ENCODE results near the gene CFAP298. TPM values are rescaled to one million over a fixed set of nuclear protein-coding genes. Genes with fewer than 3 reads are reported as not detected.
A peak's percentile ranks its signal among the peaks of the same experiment; 100 is the strongest.
"Not testable (repeated sequence)": the region's sequence is repeated elsewhere in the genome, so short reads cannot be mapped to it uniquely, and the experiment has no call there.

CFAP298 gene
- 10 to 100 TPM in 3 of 4 donors, 1 to 10 TPM in 1; 9.7 to 45.3 (median 27.4) TPM for total RNA-seq

DNA sequence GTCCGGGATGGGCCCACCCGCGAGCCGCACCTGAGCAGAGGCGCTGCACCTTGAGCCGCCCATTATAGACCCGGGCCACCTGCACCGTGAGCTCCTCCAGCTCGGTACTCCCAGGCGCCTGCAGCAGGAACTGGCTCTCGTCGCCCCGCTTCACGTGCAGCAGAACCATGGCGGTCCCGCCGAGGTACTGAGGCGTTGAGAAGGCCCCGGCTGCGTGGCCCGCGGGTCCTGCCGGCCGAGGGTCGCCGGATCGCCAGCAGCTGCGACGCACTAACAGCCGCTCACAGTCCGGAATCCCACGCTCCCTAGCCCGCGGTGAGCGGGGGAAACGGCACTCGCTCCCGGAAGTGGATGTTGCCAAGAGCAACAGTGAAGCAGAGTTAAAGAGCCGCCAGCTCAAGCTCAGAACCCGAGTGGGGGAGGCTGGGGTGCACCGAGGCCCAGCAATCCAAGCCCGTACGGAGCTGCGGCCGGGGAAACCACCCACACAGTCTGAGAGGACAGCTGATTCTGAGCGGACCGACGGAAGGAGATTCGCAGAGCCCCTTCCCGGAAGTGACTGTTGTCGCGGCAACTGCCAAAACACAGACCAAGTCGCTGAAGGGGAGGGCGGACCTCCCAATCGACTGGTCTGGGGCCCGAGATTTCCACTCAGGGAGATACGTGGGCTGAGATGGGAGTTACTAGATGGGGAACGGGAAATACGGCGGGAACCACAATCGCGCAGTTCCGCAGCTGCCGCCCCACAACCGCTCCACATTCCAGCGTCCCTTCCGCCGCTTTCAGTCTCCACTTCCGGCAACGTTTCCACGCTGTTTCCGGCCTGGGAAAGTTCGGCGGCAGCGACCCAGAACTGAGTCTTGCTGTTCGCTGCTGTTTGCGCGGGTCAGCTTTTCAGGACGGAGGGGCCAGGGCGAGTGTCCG, at the start of gene CFAP298:
Gene CFAP298, minus strand, starts transcription at position 303 of the 924 bp plus-strand sequence. Its CDS starts 134 bp downstream, at position 169.
- H3K36me3 ChIP-seq = no peaks in the 10 kb centered on the region
- TF ChIP-seq POLR2A (IDR thresholded peaks at IDR 0.05) (no peak), CTCF (IDR thresholded peaks at IDR 0.05) (peak in 1 of 4 experiments; percentile 10)
- H3K27me3 ChIP-seq = no peaks in the 10 kb centered on the region
- no peaks in the 10 kb centered on the region for H3K9me3 ChIP-seq
- DNase-seq = peak; percentile 84 to 85
- H3K4me1 ChIP-seq = peaks cover 0 to 5% of the 10 kb centered on the region in 2 donors
- intact Hi-C loops (cut with DNase I; ENCODE audit: low total_unique reads) = no loop called here
- peak within 1 kb of the TSS; percentile 81 to 95 for H3K4me3 ChIP-seq
- H3K27ac ChIP-seq = peak within 1 kb of the TSS; percentile 91

GRCh38 chr21:32661026-32661782, 49.0 kb upstream of the CFAP298 start:
- intact Hi-C loops (cut with DNase I; ENCODE audit: low total_unique reads); H3K4me3 ChIP-seq; H3K36me3 ChIP-seq; H3K27ac ChIP-seq; H3K4me1 ChIP-seq; H3K27me3 ChIP-seq; DNase-seq: not testable (repeated sequence)
- peaks cover 0 to 10% of the 10 kb centered on the region in 2 donors for H3K9me3 ChIP-seq

- no peaks in the 10 kb centered on the region for H3K27me3 ChIP-seq
- DNase-seq = no peak
- TF ChIP-seq CTCF (IDR thresholded peaks at IDR 0.05) (no peak), POLR2A (IDR thresholded peaks at IDR 0.05) (no peak)
- H3K4me3 ChIP-seq = no peak overlapping the region
- H3K36me3 ChIP-seq = no peaks in the 10 kb centered on the region
- no peaks in the 10 kb centered on the region for H3K4me1 ChIP-seq
- no peak overlapping the region for H3K27ac ChIP-seq
- intact Hi-C loops (cut with DNase I; ENCODE audit: low total_unique reads) = no loop called here
- no peaks in the 10 kb centered on the region for H3K9me3 ChIP-seq
These were observed 46.3 kb upstream of the CFAP298 start for GRCh38 chr21:32658524-32658923.

DNA sequence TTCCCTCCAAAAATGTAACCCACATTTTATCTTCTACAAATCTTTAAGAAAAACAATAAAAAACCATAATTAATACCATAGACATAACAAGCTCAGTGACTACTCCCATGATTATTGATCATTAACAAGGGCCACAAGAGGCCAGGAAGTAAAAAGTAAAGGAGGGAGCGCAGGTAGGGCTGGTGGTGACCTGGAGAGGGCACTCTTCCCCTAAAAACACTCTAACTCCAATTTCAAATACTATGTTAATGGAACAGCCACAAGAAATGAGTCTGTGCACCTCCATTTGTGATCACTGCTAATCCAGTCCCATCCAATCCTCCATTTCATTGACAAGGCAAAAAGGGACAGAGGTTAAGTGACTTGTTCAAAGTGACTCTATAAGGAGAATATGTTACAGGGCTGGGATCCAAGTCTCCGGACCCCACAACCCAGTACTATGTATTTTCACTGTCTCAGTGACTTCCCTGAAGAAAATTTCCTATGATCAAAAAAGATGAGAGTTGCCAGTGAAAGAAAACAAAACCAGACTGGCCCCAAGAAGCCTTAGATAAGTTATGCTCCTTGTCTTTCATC, 41.2 kb upstream of the CFAP298 start:
- Histone ChIP-seq H3K27me3 (no peaks in the 10 kb centered on the region), H3K4me1 (no peaks in the 10 kb centered on the region), H3K36me3 (no peaks in the 10 kb centered on the region), H3K27ac (no peak overlapping the region), H3K9me3 (no peaks in the 10 kb centered on the region), H3K4me3 (no peak overlapping the region)
- intact Hi-C loops (cut with DNase I; ENCODE audit: low total_unique reads) = no loop called here
- no peak for DNase-seq
- TF ChIP-seq CTCF (IDR thresholded peaks at IDR 0.05) (peak in 2 of 4 experiments; percentile 14 to 25), POLR2A (IDR thresholded peaks at IDR 0.05) (no peak)

DNA sequence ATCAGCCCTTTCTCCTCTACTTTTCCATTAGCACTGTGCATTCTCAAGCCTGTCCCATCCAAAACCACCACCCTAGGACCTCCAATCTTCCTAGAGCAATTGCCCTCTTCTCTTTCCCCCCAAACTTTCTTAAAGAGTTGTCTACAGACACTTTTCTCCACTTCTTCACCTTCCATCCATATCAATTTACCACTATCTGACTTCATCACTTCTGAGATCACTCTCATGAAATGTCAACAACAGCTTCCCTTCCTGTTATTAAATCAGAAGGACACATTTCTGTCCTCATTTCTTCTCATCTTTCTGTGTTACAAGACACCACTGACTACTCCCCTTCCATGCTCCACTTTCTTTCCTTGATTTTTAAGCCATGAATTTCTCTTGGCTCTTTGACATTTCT, 36.0 kb upstream of the CFAP298 start:
- no peak for TF ChIP-seq CTCF (IDR thresholded peaks at IDR 0.05)
- no peak for TF ChIP-seq POLR2A (IDR thresholded peaks at IDR 0.05)
- Histone ChIP-seq H3K27ac (no peak overlapping the region), H3K4me3 (no peak overlapping the region), H3K9me3 (no peaks in the 10 kb centered on the region), H3K4me1 (no peaks in the 10 kb centered on the region), H3K36me3 (no peaks in the 10 kb centered on the region), H3K27me3 (no peaks in the 10 kb centered on the region)
- intact Hi-C loops (cut with DNase I; ENCODE audit: low total_unique reads) = no loop called here
- no peak for DNase-seq

Measured in uterus (tissue), 4 donors.